CD4-positive, alpha-beta T cell (primary cell): ENCODE measurements around the gene ANKRD44. TPM values are rescaled to one million over a fixed set of nuclear protein-coding genes. Genes with fewer than 3 reads are reported as not detected.

ENCODE experiments used
- ATAC-seq: fragments of 200-7000 bp; cut with Tn5 transposase; one replicate; pipeline ENCODE4 v1.10.0; 2022; ENCODE audit warnings: mild to moderate bottlenecking; ENCODE audit not compliant: poor library complexity
- CTCF ChIA-PET: fragments of 350-600 bp; sonication (Branson Sonifier 250); formaldehyde crosslinking; loops from one replicate; lab custom pipeline; 2021; ENCODE audit warnings: antibody characterized with exemption, inconsistent platforms; lab: Charles Lee
- POLR2A ChIA-PET: fragments of 350-600 bp; sonication (Branson Sonifier 250); formaldehyde crosslinking; loops from one replicate; lab custom pipeline; 2021; ENCODE audit warnings: antibody characterized with exemption, inconsistent platforms; lab: Charles Lee
- DNase-seq, 14 experiments: peaks; one replicate each; pipeline ENCODE4 v3.0.0-alpha.2; 2013 to 2020; ENCODE audit warnings: mixed read lengths in 2 of 14
- H3K27ac ChIP-seq, 2 donors: one replicate each; pipeline versions ENCODE4 v1.5.1 to v1.7.0; 2013; ENCODE audit warnings: low read length in 2 of 2, low read depth in 1 of 2, mild to moderate bottlenecking in 1 of 2
- H3K27me3 ChIP-seq, 2 experiments: 1 replicate in 1 of 2; 2 replicates in 1 of 2; pipeline versions ENCODE4 v1.6.1 to v1.7.0; 2013; ENCODE audit warnings: low read length in 2 of 2, control low read depth in 1 of 2, mild to moderate bottlenecking in 1 of 2, moderate library complexity in 1 of 2; ENCODE audit not compliant: insufficient read depth in 2 of 2, control insufficient read depth in 1 of 2
- H3K36me3 ChIP-seq: one replicate; pipeline ENCODE4 v1.6.1; 2013; ENCODE audit warnings: low read length, control low read depth; ENCODE audit not compliant: insufficient read depth
- H3K4me1 ChIP-seq: one replicate; pipeline ENCODE4 v1.6.1; 2013; ENCODE audit warnings: low read length, control low read depth; ENCODE audit not compliant: insufficient read depth
- H3K4me3 ChIP-seq: one replicate; pipeline ENCODE4 v1.5.1; 2013; ENCODE audit warnings: mild to moderate bottlenecking, low read length, moderate library complexity
- H3K9me3 ChIP-seq, 2 experiments: 1 replicate in 1 of 2; 2 replicates in 1 of 2; pipeline versions ENCODE4 v1.6.1 to v1.7.0; 2013; ENCODE audit warnings: low read length in 2 of 2, mild to moderate bottlenecking in 2 of 2, control low read depth in 1 of 2, moderate library complexity in 1 of 2; ENCODE audit not compliant: control insufficient read depth in 1 of 2, insufficient read depth in 1 of 2
- H3K27ac Mint-ChIP-seq: one replicate; pipeline ENCODE4 v1.8.0; 2020; ENCODE audit warnings: mixed read lengths
- H3K27me3 Mint-ChIP-seq: one replicate; pipeline ENCODE4 v1.8.0; 2021; ENCODE audit warnings: mixed read lengths
- H3K36me3 Mint-ChIP-seq: one replicate; pipeline ENCODE4 v1.8.0; 2021; ENCODE audit warnings: low read depth, mixed read lengths
- H3K4me1 Mint-ChIP-seq: one replicate; pipeline ENCODE4 v1.8.0; 2021; ENCODE audit warnings: low read depth, mixed read lengths
- H3K4me3 Mint-ChIP-seq: one replicate; pipeline ENCODE4 v1.8.0; 2020; ENCODE audit warnings: mild to moderate bottlenecking, mixed read lengths
- H3K9me3 Mint-ChIP-seq: one replicate; pipeline ENCODE4 v1.8.0; 2020; ENCODE audit warnings: mixed read lengths
- CTCF ChIP-seq: fragments of 200-600 bp; IDR thresholded peaks from one replicate; pipeline ENCODE4 v1.8.0; 2022; ENCODE audit warnings: antibody characterized with exemption, mild to moderate bottlenecking
- intact Hi-C, 2 experiments: fragments of 100-400 bp; cut with DNase I in 1 of 2; cut with micrococcal nuclease in 1 of 2; formaldehyde crosslinking; loops; one replicate each; pipeline versions ENCODE4 v1.15.1 to v1.9.0; 2023 to 2025; cut with DNase I, micrococcal nuclease
- total RNA-seq, 174 experiments: library from RNA in 2 of 174; stranded (reverse) in 2 of 174; gene quantifications; one replicate each; pipeline ENCODE4 v1.2.3 and lab custom pipeline; 2021 to 2026

ANKRD44 gene
- total RNA-seq, 2 experiments from 2014 or later, result 170 to 186 TPM

DNA sequence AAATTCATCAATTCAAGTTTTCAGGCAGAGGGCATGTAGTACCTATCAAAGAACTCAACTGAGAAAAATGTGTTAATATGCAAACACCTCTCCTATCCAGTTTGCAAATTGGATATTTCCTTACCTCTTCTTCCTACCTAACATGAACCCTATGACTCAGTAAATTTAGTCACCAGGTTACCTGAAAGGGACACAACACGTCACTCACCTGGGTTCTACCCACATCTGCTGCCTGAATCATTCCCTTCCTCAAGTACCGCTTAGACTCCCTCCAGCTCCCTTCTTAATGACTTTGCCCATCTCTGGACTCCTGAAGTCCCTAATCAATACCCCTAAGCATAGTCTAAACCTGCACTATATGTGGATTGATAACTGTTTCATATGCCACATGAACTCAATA, 10.4 kb downstream of the ANKRD44 start:
- H3K27me3 Mint-ChIP-seq, result no peaks in the 10 kb centered on the region
- TF ChIP-seq CTCF, result no peak
- H3K36me3 ChIP-seq, result peaks cover 39% of the 10 kb centered on the region
- no peaks in the 10 kb centered on the region for H3K27me3 ChIP-seq
- H3K27ac ChIP-seq, result peak overlapping the region; percentile 26 to 47
- H3K4me3 ChIP-seq, result no peak overlapping the region
- H3K27ac Mint-ChIP-seq, result peak overlapping the region; percentile 95
- ChIA-PET CTCF (interaction anchor here (0.7 to 2.2 kb wide), 3 partner anchors 9 to 148 kb away, joined by 3 to 10 read pairs (median 3); no protein-coding TSS in a partner anchor), POLR2A (interaction anchor here (1.5 to 20.5 kb wide), 3 partner anchors 7 to 92 kb away, joined by 3 to 754 read pairs (median 185); partner anchors contain the start of gene ANKRD44)
- peaks cover 80% of the 10 kb centered on the region for H3K36me3 Mint-ChIP-seq
- peak; percentile 55 for ATAC-seq
- H3K4me3 Mint-ChIP-seq, result peak overlapping the region; percentile 66
- intact Hi-C loops, result loop anchor here in 1 of 2 experiments (10.0 kb wide), 1 partner anchor 1125 kb away; the partner anchor contains the start of gene STK17B
- H3K9me3 ChIP-seq, result no peaks in the 10 kb centered on the region
- DNase-seq, result peak in 2 of 14 experiments; percentile 47 to 62
- H3K4me1 Mint-ChIP-seq, result peaks cover 96% of the 10 kb centered on the region
- H3K4me1 ChIP-seq, result peaks cover 76% of the 10 kb centered on the region
- peaks cover 10% of the 10 kb centered on the region for H3K9me3 Mint-ChIP-seq

DNA sequence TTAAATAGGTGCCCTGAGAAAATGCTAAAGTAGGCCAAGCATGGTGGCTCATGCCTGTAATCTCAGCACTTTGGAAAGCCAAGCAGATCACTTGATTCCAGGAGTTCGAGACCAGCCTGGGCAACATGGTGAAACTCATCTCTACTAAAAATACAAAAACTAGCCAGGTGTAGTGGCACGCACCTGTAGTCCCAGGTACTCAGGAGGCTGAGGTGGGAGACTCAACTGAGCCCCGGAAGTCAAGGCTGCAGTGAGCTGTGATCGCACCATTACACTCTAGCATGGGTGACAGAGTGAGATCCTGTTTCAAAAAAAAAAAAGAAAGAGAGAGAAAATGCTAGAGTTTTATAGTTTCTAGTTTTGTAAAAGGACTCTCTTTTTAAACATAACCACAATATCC, 12.0 kb downstream of the ANKRD44 start:
- no peak for TF ChIP-seq CTCF
- Mint-ChIP-seq H3K36me3 (peaks cover 86% of the 10 kb centered on the region), H3K27me3 (no peaks in the 10 kb centered on the region), H3K4me3 (peak overlapping the region; percentile 69), H3K9me3 (peaks cover 10% of the 10 kb centered on the region), H3K4me1 (peaks cover 98% of the 10 kb centered on the region), H3K27ac (peak overlapping the region; percentile 95)
- CTCF ChIA-PET, result interaction anchor here (2.0 to 2.2 kb wide), 2 partner anchors 11 to 19 kb away, joined by 4 to 10 read pairs; no protein-coding TSS in a partner anchor
- Histone ChIP-seq H3K4me3 (no peak overlapping the region), H3K36me3 (peaks cover 35% of the 10 kb centered on the region), H3K4me1 (peaks cover 73% of the 10 kb centered on the region), H3K27me3 (no peaks in the 10 kb centered on the region), H3K9me3 (no peaks in the 10 kb centered on the region), H3K27ac (peak overlapping the region; percentile 73 to 78)
- DNase-seq (peak in 3 of 14 experiments; percentile 33 to 57 (median 52)), ATAC-seq (no peak)
- intact Hi-C loops, result no loop called here
- POLR2A ChIA-PET, result interaction anchor here (0.7 to 20.5 kb wide), 5 partner anchors 9 to 91 kb away, joined by 3 to 754 read pairs (median 32); partner anchors contain the start of gene ANKRD44

- Histone ChIP-seq H3K27ac (peak overlapping the region; percentile 73 to 78), H3K4me3 (no peak overlapping the region), H3K4me1 (peaks cover 68% of the 10 kb centered on the region), H3K27me3 (no peaks in the 10 kb centered on the region), H3K36me3 (peaks cover 35% of the 10 kb centered on the region), H3K9me3 (no peaks in the 10 kb centered on the region)
- ChIA-PET POLR2A (interaction anchor here (0.7 to 20.5 kb wide), 8 partner anchors 10 to 107 kb away, joined by 3 to 754 read pairs (median 6); partner anchors contain the start of gene ANKRD44), CTCF (interaction anchor here (1.0 to 5.7 kb wide), 6 partner anchors 8 to 107 kb away, joined by 3 to 23 read pairs (median 4); no protein-coding TSS in a partner anchor)
- intact Hi-C loops, result loop anchor here in 1 of 2 experiments (1.0 kb wide), 1 partner anchor 11 kb away; no protein-coding TSS in a partner anchor
- Mint-ChIP-seq H3K4me3 (peak overlapping the region; percentile 69), H3K9me3 (peaks cover 10% of the 10 kb centered on the region), H3K36me3 (peaks cover 92% of the 10 kb centered on the region), H3K4me1 (peaks cover 98% of the 10 kb centered on the region), H3K27me3 (no peaks in the 10 kb centered on the region), H3K27ac (peak overlapping the region; percentile 95)
- TF ChIP-seq CTCF, result no peak
- ATAC-seq (no peak), DNase-seq (peak in 2 of 14 experiments; percentile 28 to 49)
Observed at GRCh38 chr2:197297772-197298318, 12.7 kb downstream of the ANKRD44 start.
